Body of pancreas (tissue), 4 donors: ENCODE measurements around the gene DYNC1LI1.

Experiments
- CTCF ChIP-seq, 7 experiments: fragments of 450-650 bp in 4 of 7; fragments of 200-600 bp in 3 of 7; sonication (generic) in 3 of 7; IDR thresholded peaks; one replicate each; pipeline ENCODE4 v1.5.1; 2016 to 2019; ENCODE audit warnings: antibody characterized with exemption in 7 of 7
- POLR2A ChIP-seq, 3 donors: fragments of 450-650 bp; IDR thresholded peaks; one replicate each; pipeline ENCODE4 v1.6.1; 2016; ENCODE audit warnings: antibody characterized with exemption in 3 of 3, mild to moderate bottlenecking in 2 of 3

GRCh38 chr3:32500880-32501782 lies 69.5 kb downstream of the DYNC1LI1 start:
- TF ChIP-seq POLR2A (IDR thresholded peaks at IDR 0.05): no peak
- TF ChIP-seq CTCF (IDR thresholded peaks at IDR 0.05): no peak
